GM19023 (cell line): Measurements from ENCODE around the gene ACAT1.
A peak's percentile ranks its signal among the peaks of the same experiment; 100 is the strongest.
"Not testable (repeated sequence)": the region's sequence is repeated elsewhere in the genome, so short reads cannot be mapped to it uniquely, and the experiment has no call there.

ENCODE experiments used
- ATAC-seq: cut with Tn5 transposase; IDR thresholded peaks from one replicate; pipeline ENCODE4 v1.9.1; 2021; ENCODE audit warnings: mild to moderate bottlenecking, moderate library complexity; ENCODE audit not compliant: unreplicated experiment

Gene ACAT1

GRCh38 chr11:108144615-108145014, 23.2 kb downstream of the ACAT1 start:
- no peak for ATAC-seq

DNA sequence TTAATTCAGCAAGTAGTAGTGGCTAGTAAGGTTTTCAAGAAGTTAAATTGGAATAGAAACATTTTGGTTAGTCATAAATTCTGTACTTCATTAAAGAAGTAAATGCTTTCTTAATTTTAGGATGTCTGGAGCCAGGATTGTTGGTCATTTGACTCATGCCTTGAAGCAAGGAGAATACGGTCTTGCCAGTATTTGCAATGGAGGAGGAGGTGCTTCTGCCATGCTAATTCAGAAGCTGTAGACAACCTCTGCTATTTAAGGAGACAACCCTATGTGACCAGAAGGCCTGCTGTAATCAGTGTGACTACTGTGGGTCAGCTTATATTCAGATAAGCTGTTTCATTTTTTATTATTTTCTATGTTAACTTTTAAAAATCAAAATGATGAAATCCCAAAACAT, 25.8 kb downstream of the ACAT1 start:
- ATAC-seq: no peak

DNA sequence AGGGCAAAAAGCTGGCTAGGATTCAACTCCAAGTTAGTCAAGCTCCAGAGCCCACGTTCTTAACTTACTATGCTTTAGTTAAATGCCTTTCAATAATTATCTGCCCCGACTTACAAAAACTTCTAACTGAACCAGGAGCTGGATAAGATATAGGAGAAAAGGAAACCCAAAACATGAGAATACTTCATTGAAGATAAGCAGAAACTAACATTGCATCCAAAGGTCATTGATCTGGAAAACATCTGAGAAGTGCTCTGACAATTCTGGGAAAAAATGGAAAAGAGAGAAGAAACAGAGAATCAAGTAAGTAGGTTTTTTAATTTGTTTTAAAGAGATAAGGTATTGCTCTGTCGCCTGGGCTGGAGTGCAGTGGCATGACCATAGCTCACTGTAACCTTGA, 27.2 kb downstream of the ACAT1 start:
- no peak for ATAC-seq

DNA sequence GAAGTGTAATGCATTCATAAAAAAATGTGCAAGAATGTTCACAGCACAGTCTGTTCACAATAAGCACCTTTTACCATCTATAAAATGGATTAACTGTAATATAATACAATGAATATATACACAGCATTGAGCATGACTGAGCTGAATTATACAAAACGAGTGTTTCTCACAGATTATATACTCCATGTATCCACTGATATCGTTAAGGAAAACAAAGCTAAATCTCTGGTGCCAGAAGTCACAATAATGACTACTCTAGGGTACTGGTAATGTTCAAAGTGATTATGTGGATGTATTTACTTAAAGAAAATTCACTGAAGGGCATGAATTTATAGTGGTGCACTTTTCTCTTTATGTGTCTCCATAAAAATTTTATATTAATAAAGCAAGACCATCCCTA, 33.2 kb downstream of the ACAT1 start:
- ATAC-seq: no peak

GRCh38 chr11:108160970-108161566, 39.7 kb downstream of the ACAT1 start:
- ATAC-seq: peak; percentile 96

- ATAC-seq: not testable (repeated sequence)
Observed at GRCh38 chr11:108162878-108163277, 41.5 kb downstream of the ACAT1 start.

- no peak for ATAC-seq
Observed at GRCh38 chr11:108167624-108168023, 46.3 kb downstream of the ACAT1 start.

GRCh38 chr11:108170184-108170583, 48.8 kb downstream of the ACAT1 start:
- no peak for ATAC-seq

- no peak for ATAC-seq
Observed at GRCh38 chr11:108177570-108177969, 56.2 kb downstream of the ACAT1 start.

DNA sequence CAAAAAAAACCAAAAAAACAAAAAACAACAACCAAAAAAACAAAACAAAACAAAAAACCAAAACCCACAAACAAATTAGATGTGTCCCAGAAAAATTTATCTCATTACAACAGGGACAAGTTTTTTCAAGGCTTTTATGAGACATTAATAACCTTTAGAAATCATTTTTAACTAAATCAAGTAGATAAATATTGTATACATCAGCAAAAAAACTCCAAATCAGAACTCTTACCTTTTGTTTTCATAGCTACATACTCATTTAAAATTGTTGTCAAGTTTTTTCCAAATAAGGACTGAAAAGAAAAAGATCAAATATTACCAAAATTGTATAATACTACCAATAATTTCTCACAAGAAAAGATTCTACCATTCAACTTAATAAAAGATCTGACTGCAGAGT, 72.4 kb downstream of the ACAT1 start:
- ATAC-seq: no peak

GRCh38 chr11:108196901-108197300, 75.5 kb downstream of the ACAT1 start:
- ATAC-seq: no peak
